ENCODE results near the gene PRSS50. TPM values are rescaled to one million over a fixed set of nuclear protein-coding genes. Genes with fewer than 3 reads are reported as not detected.
A peak's percentile ranks its signal among the peaks of the same experiment; 100 is the strongest.

Gene PRSS50
- total and polyA plus RNA-seq, 10 donors, result 0.14 to 0.34 TPM; not detected in 8

DNA sequence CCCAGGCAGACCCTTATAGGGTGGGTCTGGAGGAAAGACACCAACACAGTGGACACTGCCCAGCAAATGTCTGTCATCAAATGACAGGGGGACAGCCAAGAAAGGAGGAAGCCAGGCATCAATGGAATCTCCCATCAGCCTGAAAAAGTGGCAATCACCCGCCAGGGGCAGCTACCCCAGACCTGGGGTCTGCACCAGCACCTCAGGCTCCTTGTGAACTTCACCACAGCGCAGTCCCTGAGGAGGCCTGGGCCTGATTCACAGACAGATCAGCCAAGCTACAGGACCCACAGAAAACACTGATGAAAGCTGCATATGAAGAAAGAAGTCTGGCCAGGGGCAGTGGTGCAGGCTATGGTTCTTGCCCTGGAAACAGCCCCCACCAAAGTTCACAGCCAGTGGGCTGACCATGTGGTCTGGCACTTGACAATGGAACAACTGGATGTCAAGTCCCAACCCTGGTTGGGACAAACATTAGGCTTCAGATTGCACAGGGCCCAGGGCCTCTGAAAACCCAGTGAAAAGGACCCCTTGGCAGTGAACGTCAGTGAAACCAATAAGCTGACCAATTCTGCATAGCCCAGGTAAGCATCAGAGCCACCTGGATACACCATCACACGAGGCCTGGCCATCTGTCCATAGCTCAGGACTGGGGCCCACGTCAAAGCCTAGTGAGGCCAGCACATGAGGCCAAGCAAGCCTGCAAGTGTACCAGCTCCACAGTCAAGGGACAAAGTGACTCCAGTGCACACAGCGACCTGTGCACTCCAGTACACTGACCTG, 53.3 kb downstream of the PRSS50 start:
- intact Hi-C loops (cut with DNase I; ENCODE audit: low total_unique reads), result no loop called here
- H3K4me3 ChIP-seq, result no peak overlapping the region
- H3K27me3 ChIP-seq (replicated peaks in 1 of 7), result peaks cover 0 to 3% (median 0%) of the 10 kb centered on the region in 7 donors
- no peaks in the 10 kb centered on the region for H3K36me3 ChIP-seq
- H3K9me3 ChIP-seq, result no peaks in the 10 kb centered on the region
- peaks cover 0 to 24% (median 12%) of the 10 kb centered on the region in 6 donors for H3K4me1 ChIP-seq
- TF ChIP-seq POLR2AphosphoS5 (IDR thresholded peaks at IDR 0.05), result no peak
- TF ChIP-seq, protein P1, sequence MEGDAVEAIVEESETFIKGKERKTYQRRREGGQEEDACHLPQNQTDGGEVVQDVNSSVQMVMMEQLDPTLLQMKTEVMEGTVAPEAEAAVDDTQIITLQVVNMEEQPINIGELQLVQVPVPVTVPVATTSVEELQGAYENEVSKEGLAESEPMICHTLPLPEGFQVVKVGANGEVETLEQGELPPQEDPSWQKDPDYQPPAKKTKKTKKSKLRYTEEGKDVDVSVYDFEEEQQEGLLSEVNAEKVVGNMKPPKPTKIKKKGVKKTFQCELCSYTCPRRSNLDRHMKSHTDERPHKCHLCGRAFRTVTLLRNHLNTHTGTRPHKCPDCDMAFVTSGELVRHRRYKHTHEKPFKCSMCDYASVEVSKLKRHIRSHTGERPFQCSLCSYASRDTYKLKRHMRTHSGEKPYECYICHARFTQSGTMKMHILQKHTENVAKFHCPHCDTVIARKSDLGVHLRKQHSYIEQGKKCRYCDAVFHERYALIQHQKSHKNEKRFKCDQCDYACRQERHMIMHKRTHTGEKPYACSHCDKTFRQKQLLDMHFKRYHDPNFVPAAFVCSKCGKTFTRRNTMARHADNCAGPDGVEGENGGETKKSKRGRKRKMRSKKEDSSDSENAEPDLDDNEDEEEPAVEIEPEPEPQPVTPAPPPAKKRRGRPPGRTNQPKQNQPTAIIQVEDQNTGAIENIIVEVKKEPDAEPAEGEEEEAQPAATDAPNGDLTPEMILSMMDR (IDR thresholded peaks at IDR 0.05 in 8 of 11, conservative IDR thresholded peaks at IDR 0.05 in 3 of 11), result no peak
- TF ChIP-seq POLR2A (IDR thresholded peaks at IDR 0.05), result no peak
- H3K27ac ChIP-seq, result peak overlapping the region in 1 of 8 donors; percentile 18
- peak; percentile 47 for DNase-seq
- 84 to 92% (median 88%) methylated on average over 6 of the region's 6 CpGs for WGBS, 5 donors

DNA sequence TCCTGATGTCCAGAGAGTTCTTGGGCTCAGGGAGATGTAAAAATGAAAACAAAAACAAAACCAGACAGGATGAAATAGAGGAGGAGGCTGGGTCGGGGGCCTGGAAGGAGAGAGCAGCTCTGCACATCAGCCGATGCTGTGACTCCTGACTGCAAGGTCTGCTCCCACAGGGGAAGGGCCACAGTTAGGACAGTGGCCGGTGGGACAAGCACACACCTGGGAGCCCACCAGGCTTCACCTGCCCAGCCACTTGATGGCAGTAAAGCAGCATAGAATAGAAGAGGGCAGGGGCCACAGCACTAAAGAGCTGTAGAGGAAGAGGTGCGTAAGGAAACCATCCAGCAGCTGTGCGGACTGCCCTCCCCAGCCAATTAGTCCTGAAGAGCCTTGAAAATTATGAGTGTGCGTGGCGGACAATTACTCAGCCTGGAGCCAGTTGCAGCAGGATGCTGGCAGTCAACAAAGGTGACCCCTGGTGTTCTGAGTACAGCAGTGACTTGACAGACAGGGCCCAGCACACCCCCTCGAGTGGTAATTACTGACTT, 54.0 kb downstream of the PRSS50 start:
- Histone ChIP-seq H3K4me3 (no peak overlapping the region), H3K27me3 (replicated peaks in 1 of 7) (peaks cover 0 to 3% (median 0%) of the 10 kb centered on the region in 7 donors), H3K27ac (peak overlapping the region in 1 of 8 donors; percentile 18), H3K9me3 (no peaks in the 10 kb centered on the region), H3K4me1 (peaks cover 0 to 22% (median 12%) of the 10 kb centered on the region in 6 donors), H3K36me3 (no peaks in the 10 kb centered on the region)
- 46 to 59% (median 54%) methylated on average over 7 to 8 of the region's 8 CpGs for WGBS, 5 donors
- DNase-seq, result peak; percentile 72
- intact Hi-C loops (cut with DNase I; ENCODE audit: low total_unique reads), result no loop called here
- peak in 2 of 3 donors; percentile 29 to 35 for TF ChIP-seq POLR2AphosphoS5 (IDR thresholded peaks at IDR 0.05)
- TF ChIP-seq POLR2A (IDR thresholded peaks at IDR 0.05), result no peak
- TF ChIP-seq, protein P1 (IDR thresholded peaks at IDR 0.05 in 8 of 11, conservative IDR thresholded peaks at IDR 0.05 in 3 of 11), result peak in 5 of 11 experiments; percentile 14 to 44 (median 28)

DNA sequence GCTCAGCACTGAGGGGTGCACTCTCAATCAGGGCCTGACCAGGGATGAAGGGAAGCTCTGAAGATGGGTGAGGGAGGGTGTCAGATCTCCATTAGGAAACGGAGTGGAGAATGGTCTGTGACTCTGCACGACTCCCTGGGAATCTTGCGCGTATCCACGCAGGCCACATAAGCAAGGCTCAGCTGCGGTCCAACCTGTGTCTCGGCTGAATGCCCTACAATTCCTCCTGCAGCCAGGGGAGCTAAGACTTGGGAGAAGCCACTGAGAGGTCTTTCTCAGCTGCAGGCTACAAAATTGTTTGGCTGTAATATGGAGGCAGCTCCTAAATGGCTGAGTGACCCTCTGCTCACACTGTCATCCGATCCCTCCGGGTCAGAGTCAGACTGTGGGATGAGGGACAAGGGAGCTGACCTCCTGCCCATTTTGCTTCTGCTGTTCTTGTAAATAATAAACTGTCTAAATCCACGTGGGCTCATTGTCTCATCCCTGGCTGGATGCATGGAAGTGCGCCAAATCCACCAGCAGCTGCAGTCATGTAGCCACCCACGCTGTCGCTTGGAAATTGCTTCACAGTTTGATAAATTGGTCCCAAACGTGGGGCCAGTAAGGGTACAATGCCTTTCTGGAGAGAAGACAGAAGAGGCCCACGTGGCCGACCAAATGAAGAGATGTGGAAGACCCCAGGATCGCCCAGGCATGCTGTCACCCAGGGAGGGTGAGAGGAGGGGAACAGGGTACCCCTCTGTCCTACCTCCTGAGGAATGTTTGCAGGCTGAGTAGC, 54.7 kb downstream of the PRSS50 start:
- TF ChIP-seq, protein P1 (IDR thresholded peaks at IDR 0.05 in 8 of 11, conservative IDR thresholded peaks at IDR 0.05 in 3 of 11), result peak in 1 of 11 experiments; percentile 0
- TF ChIP-seq POLR2A (IDR thresholded peaks at IDR 0.05), result no peak
- Histone ChIP-seq H3K9me3 (no peaks in the 10 kb centered on the region), H3K27me3 (replicated peaks in 1 of 7) (peaks cover 0 to 3% (median 0%) of the 10 kb centered on the region in 7 donors), H3K27ac (no peak overlapping the region), H3K4me1 (peaks cover 0 to 22% (median 12%) of the 10 kb centered on the region in 6 donors), H3K4me3 (no peak overlapping the region), H3K36me3 (no peaks in the 10 kb centered on the region)
- intact Hi-C loops (cut with DNase I; ENCODE audit: low total_unique reads), result no loop called here
- 76 to 81% (median 78%) methylated on average over 17 of the region's 17 CpGs for WGBS, 5 donors
- DNase-seq, result no peak

Small RNAs within 50 kb of the gene (small RNA-seq; reads per million reads assigned to genes)
- gene PRSS45, result 0 reads per million in 4 donors

Other genes starting within 250 kb of the PRSS50 start
- not detected for gene RTP3, start 219.9 kb downstream of the PRSS50 start, total RNA-seq
- not detected for gene RTP3, start 219.9 kb downstream of the PRSS50 start, polyA plus RNA-seq
- gene LRRC2, start 151.6 kb downstream of the PRSS50 start, total RNA-seq, result 10 to 100 TPM in 1 of 7 donors, 1 to 10 TPM in 6; 3.4 to 10.9 (median 5.8) TPM
- 1 to 10 TPM in 1 of 3 donors, under 1 TPM in 2; 0.59 to 1.8 (median 0.83) TPM for gene LRRC2, start 151.6 kb downstream of the PRSS50 start, polyA plus RNA-seq
- gene FAM240A, start 105.3 kb downstream of the PRSS50 start, total RNA-seq, result not detected
- under 1 TPM in 1 of 3 donors, not detected in 2; 0.13 TPM for gene FAM240A, start 105.3 kb downstream of the PRSS50 start, polyA plus RNA-seq
- gene ALS2CL, start 24.2 kb downstream of the PRSS50 start, total RNA-seq, result 10 to 100 TPM; 16.3 to 45.7 (median 29.8) TPM
- 10 to 100 TPM in 2 of 3 donors, 1 to 10 TPM in 1; 7.9 to 61.2 (median 34.9) TPM for gene ALS2CL, start 24.2 kb downstream of the PRSS50 start, polyA plus RNA-seq
- 1 to 10 TPM in 2 of 7 donors, under 1 TPM in 3, not detected in 2; 0.23 to 1.6 (median 0.74) TPM for gene TMIE, start 16.5 kb downstream of the PRSS50 start, total RNA-seq
- under 1 TPM; 0.48 to 0.77 (median 0.61) TPM for gene TMIE, start 16.5 kb downstream of the PRSS50 start, polyA plus RNA-seq
- 10 to 100 TPM in 2 of 7 donors, 1 to 10 TPM in 5; 1.9 to 16.2 (median 7.3) TPM for gene MYL3, start 145.6 kb upstream of the PRSS50 start, total RNA-seq
- gene MYL3, start 145.6 kb upstream of the PRSS50 start, polyA plus RNA-seq, result 1 to 10 TPM; 2.6 to 6.7 (median 5.3) TPM
- 10 to 100 TPM in 6 of 7 donors, 1 to 10 TPM in 1; 5.1 to 38.7 (median 21.9) TPM for gene PTH1R, start 159.9 kb upstream of the PRSS50 start, total RNA-seq
- 100 to 1,000 TPM in 1 of 3 donors, 10 to 100 TPM in 2; 61.8 to 190 (median 67.1) TPM for gene PTH1R, start 159.9 kb upstream of the PRSS50 start, polyA plus RNA-seq